Activated CD4-positive, alpha-beta memory T cell treated with anti-CD3 and anti-CD28 coated beads for 36 hours (primary cell): ENCODE measurements around the gene KRTAP5-6. TPM values are rescaled to one million over a fixed set of nuclear protein-coding genes. Genes with fewer than 3 reads are reported as not detected.
"Not testable (repeated sequence)": the region's sequence is repeated elsewhere in the genome, so short reads cannot be mapped to it uniquely, and the experiment has no call there.

ENCODE experiments used
- CTCF ChIA-PET: fragments of 350-600 bp; sonication (Branson Sonifier 250); formaldehyde crosslinking; loops from one replicate; lab custom pipeline; 2021; ENCODE audit warnings: antibody characterized with exemption, inconsistent platforms; lab: Charles Lee
- POLR2A ChIA-PET: fragments of 350-600 bp; sonication (Branson Sonifier 250); formaldehyde crosslinking; loops from one replicate; lab custom pipeline; 2021; ENCODE audit warnings: antibody characterized with exemption; lab: Charles Lee
- DNase-seq: peaks from one replicate; pipeline ENCODE4 v3.0.0-alpha.2; 2020
- H3K27ac Mint-ChIP-seq: one replicate; pipeline ENCODE4 v1.8.0; 2021; ENCODE audit warnings: mixed read lengths
- H3K27me3 Mint-ChIP-seq: one replicate; pipeline ENCODE4 v1.8.0; 2021; ENCODE audit warnings: mixed read lengths
- H3K36me3 Mint-ChIP-seq: one replicate; pipeline ENCODE4 v1.8.0; 2021; ENCODE audit warnings: mixed read lengths
- H3K4me1 Mint-ChIP-seq: one replicate; pipeline ENCODE4 v1.8.0; 2021; ENCODE audit warnings: low read depth, mixed read lengths
- H3K4me3 Mint-ChIP-seq: one replicate; pipeline ENCODE4 v1.8.0; 2021; ENCODE audit warnings: mild to moderate bottlenecking, mixed read lengths
- H3K9me3 Mint-ChIP-seq: one replicate; pipeline ENCODE4 v1.8.0; 2021; ENCODE audit warnings: mixed read lengths
- intact Hi-C: fragments of 100-400 bp; cut with micrococcal nuclease; formaldehyde crosslinking; loops from one replicate; pipeline ENCODE4 v1.15.1; 2023
- total RNA-seq, 2 experiments: library from RNA; stranded (reverse); gene quantifications; one replicate each; pipeline ENCODE4 v1.2.3, GENCODE V29; 2021

The KRTAP5-6 gene
- total RNA-seq, 2 experiments from 2014 or later = not detected

DNA sequence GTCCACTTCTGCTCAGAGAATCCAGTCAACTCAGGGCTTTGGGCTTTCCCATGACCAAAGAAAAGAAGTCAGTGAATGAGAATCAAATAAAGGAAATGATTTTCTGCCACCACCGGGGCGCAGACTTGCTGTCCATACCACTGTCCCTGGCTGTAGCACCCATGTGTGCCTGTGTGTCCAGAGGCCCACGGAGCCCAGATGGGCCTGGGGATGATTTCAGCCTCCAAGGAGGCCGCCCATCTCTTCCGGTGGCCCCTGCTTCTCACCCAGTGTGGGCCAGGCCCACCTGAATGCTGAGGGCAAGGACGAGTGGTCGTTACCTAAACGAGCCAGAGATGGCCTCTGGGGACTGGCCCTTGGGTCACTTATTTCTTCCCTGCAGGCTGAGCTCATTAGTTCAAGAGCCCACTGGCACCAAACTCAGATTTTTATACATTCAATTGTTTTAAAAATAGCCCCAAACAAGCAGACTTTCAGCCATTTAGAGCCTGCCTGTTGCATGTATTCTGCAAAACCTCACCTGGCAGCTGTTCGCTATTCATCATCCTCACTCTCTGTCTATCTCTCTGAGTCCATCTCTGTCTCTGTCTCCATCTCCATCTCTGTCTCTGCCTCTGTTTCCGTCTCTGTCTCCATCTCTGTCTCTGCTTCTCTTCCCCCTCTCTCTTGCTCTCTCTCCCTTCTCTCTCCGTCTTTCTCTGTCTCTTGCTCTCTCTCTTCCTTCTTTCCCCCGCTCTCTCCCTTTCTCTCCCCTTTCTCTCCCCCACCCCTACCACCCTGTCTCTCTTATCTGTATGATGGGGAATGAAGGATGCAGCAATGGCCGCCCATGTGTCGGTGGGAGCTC is 43.2 kb upstream of the KRTAP5-6 start:
- ChIA-PET POLR2A (no interaction called here), CTCF (interaction anchor here (0.7 to 6.7 kb wide), 31 partner anchors 12 to 503 kb away, joined by 3 to 104 read pairs (median 6); partner anchors contain the start of gene SYT8)
- DNase-seq = no peak
- H3K4me3 Mint-ChIP-seq = no peak overlapping the region
- peaks cover 23% of the 10 kb centered on the region for H3K27me3 Mint-ChIP-seq
- H3K4me1 Mint-ChIP-seq = no peaks in the 10 kb centered on the region
- no peak overlapping the region for H3K27ac Mint-ChIP-seq
- intact Hi-C loops = loop anchor here (2.0 to 5.0 kb wide), 2 partner anchors 39 to 179 kb away; no protein-coding TSS in a partner anchor
- no peaks in the 10 kb centered on the region for H3K36me3 Mint-ChIP-seq
- no peaks in the 10 kb centered on the region for H3K9me3 Mint-ChIP-seq

GRCh38 chr11:1654388-1655167 is 42.4 kb upstream of the KRTAP5-6 start:
- ChIA-PET CTCF (interaction anchor here (0.8 to 6.7 kb wide), 8 partner anchors 12 to 498 kb away, joined by 4 to 104 read pairs (median 26); partner anchors contain the start of gene SYT8), POLR2A (no interaction called here)
- peak; percentile 6 for DNase-seq
- Mint-ChIP-seq H3K36me3 (no peaks in the 10 kb centered on the region), H3K9me3 (no peaks in the 10 kb centered on the region), H3K4me3 (no peak overlapping the region), H3K4me1 (peaks cover 4% of the 10 kb centered on the region), H3K27me3 (peaks cover 26% of the 10 kb centered on the region), H3K27ac (no peak overlapping the region)
- intact Hi-C loops = loop anchor here (5.0 kb wide), 1 partner anchor 38 kb away; no protein-coding TSS in a partner anchor

- ChIA-PET CTCF (interaction anchor here (4.4 to 6.7 kb wide), 2 partner anchors 38 to 178 kb away, joined by 102 to 104 read pairs; partner anchors contain the start of gene SYT8), POLR2A (no interaction called here)
- peaks cover 35% of the 10 kb centered on the region for H3K27me3 Mint-ChIP-seq
- H3K4me3 Mint-ChIP-seq = no peak overlapping the region
- DNase-seq = peak; percentile 6
- H3K36me3 Mint-ChIP-seq = no peaks in the 10 kb centered on the region
- no peaks in the 10 kb centered on the region for H3K9me3 Mint-ChIP-seq
- peaks cover 6% of the 10 kb centered on the region for H3K4me1 Mint-ChIP-seq
- intact Hi-C loops = no loop called here
- H3K27ac Mint-ChIP-seq = no peak overlapping the region
Measured at GRCh38 chr11:1655168-1656060, 41.6 kb upstream of the KRTAP5-6 start.

DNA sequence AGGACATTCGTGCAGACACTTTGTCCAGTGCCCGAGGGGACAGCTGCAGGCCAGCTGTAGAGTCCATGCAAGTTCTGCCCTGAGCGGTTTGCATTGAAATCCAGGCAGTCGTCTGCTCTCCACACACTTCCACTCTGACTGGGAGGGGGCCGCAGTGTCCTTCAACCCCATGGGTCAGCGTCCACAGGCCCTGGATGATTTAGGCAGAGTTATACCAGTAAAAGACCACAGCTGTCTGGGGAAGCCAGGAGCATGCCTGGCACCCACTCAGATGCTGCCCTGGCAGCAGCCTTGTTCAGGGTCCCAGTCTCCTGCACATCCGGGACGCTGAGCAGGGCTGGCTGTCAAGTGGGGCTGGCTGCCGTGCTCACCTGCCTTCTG is 40.9 kb upstream of the KRTAP5-6 start:
- CTCF ChIA-PET = interaction anchor here (4.4 to 6.7 kb wide), 2 partner anchors 37 to 177 kb away, joined by 102 to 104 read pairs; partner anchors contain the start of gene SYT8
- peaks cover 37% of the 10 kb centered on the region for H3K27me3 Mint-ChIP-seq
- H3K4me3 Mint-ChIP-seq = no peak overlapping the region
- intact Hi-C loops = no loop called here
- no peak overlapping the region for H3K27ac Mint-ChIP-seq
- peaks cover 6% of the 10 kb centered on the region for H3K4me1 Mint-ChIP-seq
- H3K9me3 Mint-ChIP-seq = no peaks in the 10 kb centered on the region
- H3K36me3 Mint-ChIP-seq = no peaks in the 10 kb centered on the region
- POLR2A ChIA-PET = no interaction called here
- DNase-seq = peak; percentile 4

GRCh38 chr11:1656670-1657069 is 40.3 kb upstream of the KRTAP5-6 start:
- DNase-seq = no peak
- ChIA-PET POLR2A (no interaction called here), CTCF (no interaction called here)
- Mint-ChIP-seq H3K9me3 (no peaks in the 10 kb centered on the region), H3K27ac (no peak overlapping the region), H3K4me1 (peaks cover 6% of the 10 kb centered on the region), H3K36me3 (no peaks in the 10 kb centered on the region), H3K27me3 (peaks cover 40% of the 10 kb centered on the region), H3K4me3 (no peak overlapping the region)
- intact Hi-C loops = no loop called here

- peaks cover 8% of the 10 kb centered on the region for H3K4me1 Mint-ChIP-seq
- H3K9me3 Mint-ChIP-seq = no peaks in the 10 kb centered on the region
- ChIA-PET CTCF (interaction anchor here (1.3 to 1.8 kb wide), 2 partner anchors 34 to 343 kb away, joined by 4 read pairs; no protein-coding TSS in a partner anchor), POLR2A (no interaction called here)
- intact Hi-C loops = no loop called here
- H3K27me3 Mint-ChIP-seq = peaks cover 34% of the 10 kb centered on the region
- H3K36me3 Mint-ChIP-seq = no peaks in the 10 kb centered on the region
- no peak overlapping the region for H3K27ac Mint-ChIP-seq
- DNase-seq = no peak
- H3K4me3 Mint-ChIP-seq = no peak overlapping the region
Measured at GRCh38 chr11:1659506-1659905, 37.5 kb upstream of the KRTAP5-6 start.

GRCh38 chr11:1660111-1660867 is 36.7 kb upstream of the KRTAP5-6 start:
- CTCF ChIA-PET = interaction anchor here (1.3 to 1.8 kb wide), 2 partner anchors 34 to 342 kb away, joined by 4 read pairs; no protein-coding TSS in a partner anchor

GRCh38 chr11:1661454-1662269 is 35.3 kb upstream of the KRTAP5-6 start:
- POLR2A ChIA-PET, intact Hi-C loops, DNase-seq, H3K4me1 Mint-ChIP-seq, H3K27ac Mint-ChIP-seq, H3K36me3 Mint-ChIP-seq, H3K9me3 Mint-ChIP-seq, CTCF ChIA-PET, H3K4me3 Mint-ChIP-seq: not testable (repeated sequence)
- H3K27me3 Mint-ChIP-seq = peaks cover 25% of the 10 kb centered on the region

More at GRCh38 chr11:1660111-1660867, 36.7 kb upstream of the KRTAP5-6 start:
- Mint-ChIP-seq H3K4me1 (peaks cover 8% of the 10 kb centered on the region), H3K27ac (no peak overlapping the region), H3K27me3 (peaks cover 32% of the 10 kb centered on the region), H3K9me3 (no peaks in the 10 kb centered on the region), H3K36me3 (no peaks in the 10 kb centered on the region), H3K4me3 (no peak overlapping the region)
- DNase-seq = no peak
- intact Hi-C loops = no loop called here
- POLR2A ChIA-PET = no interaction called here

- H3K4me1 Mint-ChIP-seq, DNase-seq, POLR2A ChIA-PET, H3K4me3 Mint-ChIP-seq, H3K9me3 Mint-ChIP-seq, CTCF ChIA-PET, H3K36me3 Mint-ChIP-seq, H3K27ac Mint-ChIP-seq, intact Hi-C loops: not testable (repeated sequence)
- peaks cover 29% of the 10 kb centered on the region for H3K27me3 Mint-ChIP-seq
Measured at GRCh38 chr11:1662699-1663283, 34.2 kb upstream of the KRTAP5-6 start.

GRCh38 chr11:1665313-1665712 is 31.7 kb upstream of the KRTAP5-6 start:
- ChIA-PET POLR2A (no interaction called here), CTCF (no interaction called here)
- H3K36me3 Mint-ChIP-seq = no peaks in the 10 kb centered on the region
- intact Hi-C loops = no loop called here
- H3K9me3 Mint-ChIP-seq = no peaks in the 10 kb centered on the region
- no peak for DNase-seq
- peaks cover 2% of the 10 kb centered on the region for H3K4me1 Mint-ChIP-seq
- H3K27me3 Mint-ChIP-seq = peaks cover 27% of the 10 kb centered on the region
- H3K4me3 Mint-ChIP-seq = no peak overlapping the region
- no peak overlapping the region for H3K27ac Mint-ChIP-seq
